Mucosa of descending colon (tissue), 3 donors: ENCODE measurements around the gene SCAF4. TPM values are rescaled to one million over a fixed set of nuclear protein-coding genes. Genes with fewer than 3 reads are reported as not detected.
A peak's percentile ranks its signal among the peaks of the same experiment; 100 is the strongest.

Experiments used
- ATAC-seq: fragments of 200-7000 bp; cut with Tn5 transposase; one replicate; pipeline ENCODE4 v1.9.1; 2020; ENCODE audit warnings: mild to moderate bottlenecking, moderate library complexity
- DNase-seq, 3 donors: peaks; one replicate each; pipeline ENCODE4 v3.0.0-alpha.2; 2020
- H3K36me3 ChIP-seq: fragments of 200-600 bp; one replicate; pipeline ENCODE4 v1.8.0; 2021; ENCODE audit warnings: low read depth, mild to moderate bottlenecking
- H3K4me1 ChIP-seq: fragments of 200-600 bp; one replicate; pipeline ENCODE4 v1.8.0; 2021; ENCODE audit warnings: low read depth, mild to moderate bottlenecking
- H3K4me3 ChIP-seq: fragments of 200-600 bp; one replicate; pipeline ENCODE4 v1.8.0; 2021; ENCODE audit warnings: mild to moderate bottlenecking
- H3K9me3 ChIP-seq: fragments of 200-600 bp; one replicate; pipeline ENCODE4 v1.8.0; 2021; ENCODE audit warnings: mild to moderate bottlenecking
- CTCF ChIP-seq: fragments of 200-600 bp; IDR thresholded peaks from one replicate; pipeline ENCODE4 v1.8.0; 2022; ENCODE audit warnings: antibody characterized with exemption, mild to moderate bottlenecking
- intact Hi-C, 2 donors: fragments of 100-400 bp; cut with DNase I in 1 of 2; cut with micrococcal nuclease in 1 of 2; formaldehyde crosslinking; loops; one replicate each; pipeline versions ENCODE4 v1.11.0 to v1.11.1; 2022; cut with DNase I, micrococcal nuclease
- total RNA-seq, 3 donors: library from RNA; stranded (reverse); fragmentation: NEBNext Ultra II Directional in 2 of 3; extraction: Animal tissue kit (Norgen Biotek cat#: 25700) in 2 of 3; gene quantifications; one replicate each; pipeline versions ENCODE4 v1.2.1 to v1.2.4, GENCODE V29; 2021 to 2023
- donor health status: DM: no; HTN: no; CAD: no; lungs with moderate emphysema.
- donor health status: DM: no; HTN: no; CAD: no.
- donor health status: DM: no; HTN: yes; CAD: no.

The SCAF4 gene
- total RNA-seq, 3 donors from 2014 or later = 35.7 to 39.7 (median 38.4) TPM

- DNase-seq (no peak), ATAC-seq (no peak)
- no peak overlapping the region for H3K4me3 ChIP-seq
- no peaks in the 10 kb centered on the region for H3K9me3 ChIP-seq
- H3K4me1 ChIP-seq = peaks cover 12% of the 10 kb centered on the region
- no peaks in the 10 kb centered on the region for H3K36me3 ChIP-seq
- intact Hi-C loops = no loop called here
- no peak for TF ChIP-seq CTCF
Measured at GRCh38 chr21:31733551-31734149, 1.7 kb upstream of the SCAF4 start.

GRCh38 chr21:31732597-31733550 lies 956 bp upstream of the SCAF4 start:
- TF ChIP-seq CTCF = no peak

GRCh38 chr21:31731056-31731856 lies 662 bp downstream of the SCAF4 start:
- no peaks in the 10 kb centered on the region for H3K36me3 ChIP-seq
- H3K4me3 ChIP-seq = peak overlapping the region; percentile 99
- intact Hi-C loops = no loop called here
- no peaks in the 10 kb centered on the region for H3K9me3 ChIP-seq
- DNase-seq = peak; percentile 75 to 85 (median 83)
- peaks cover 14% of the 10 kb centered on the region for H3K4me1 ChIP-seq
- peak; percentile 58 for ATAC-seq
- TF ChIP-seq CTCF = no peak

More at GRCh38 chr21:31732597-31733550, 956 bp upstream of the SCAF4 start:
- Histone ChIP-seq H3K9me3 (no peaks in the 10 kb centered on the region), H3K36me3 (no peaks in the 10 kb centered on the region), H3K4me1 (peaks cover 14% of the 10 kb centered on the region), H3K4me3 (peak overlapping the region; percentile 99)
- peak; percentile 6 for ATAC-seq
- peak; percentile 44 to 55 (median 52) for DNase-seq
- intact Hi-C loops = no loop called here

- TF ChIP-seq CTCF = no peak
- intact Hi-C loops = no loop called here
- Histone ChIP-seq H3K4me1 (peaks cover 14% of the 10 kb centered on the region), H3K36me3 (no peaks in the 10 kb centered on the region), H3K9me3 (no peaks in the 10 kb centered on the region), H3K4me3 (peak overlapping the region; percentile 99)
- DNase-seq (peak in 1 of 3 donors; percentile 25), ATAC-seq (peak; percentile 0)
Measured at GRCh38 chr21:31730712-31731055, 1.2 kb downstream of the SCAF4 start.

GRCh38 chr21:31729622-31730343 lies 2.1 kb downstream of the SCAF4 start:
- Histone ChIP-seq H3K36me3 (no peaks in the 10 kb centered on the region), H3K4me3 (no peak overlapping the region), H3K9me3 (no peaks in the 10 kb centered on the region), H3K4me1 (peaks cover 14% of the 10 kb centered on the region)
- intact Hi-C loops = loop anchor here in 1 of 2 donors (10.0 kb wide), 1 partner anchor 65 kb away; no protein-coding TSS in a partner anchor
- ATAC-seq = no peak
- DNase-seq = no peak
- no peak for TF ChIP-seq CTCF
